ENCODE measurements around the gene ANK3. TPM values are rescaled to one million over a fixed set of nuclear protein-coding genes. Genes with fewer than 3 reads are reported as not detected.

ANK3 gene
- total RNA-seq, 1 donor from 2014 or later, result 4.0 TPM

DNA sequence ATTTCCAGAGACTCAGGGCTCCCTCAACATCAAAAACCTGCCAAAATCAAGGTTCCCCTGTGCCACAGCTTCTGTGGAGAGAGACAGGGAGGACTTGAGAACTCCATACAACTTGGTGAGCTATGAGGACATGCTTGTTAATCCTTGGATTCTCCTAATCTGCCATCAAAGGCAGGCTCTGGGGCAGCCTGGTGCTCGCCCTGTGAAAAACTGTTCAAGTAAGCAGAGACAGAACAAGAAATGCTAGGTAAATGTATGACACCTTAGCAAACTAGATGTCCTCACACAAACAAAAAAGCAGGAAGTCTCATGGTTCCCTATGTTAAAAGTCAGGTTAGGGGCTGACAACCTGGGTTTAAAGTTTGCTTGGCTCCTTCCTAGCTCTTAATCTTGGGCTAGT is 73.6 kb downstream of the ANK3 start:
- POLR2A ChIA-PET, result no interaction called here
- Mint-ChIP-seq H3K27me3 (no peaks in the 10 kb centered on the region), H3K36me3 (ENCODE audit: low read depth) (no peaks in the 10 kb centered on the region), H3K4me3 (no peak overlapping the region), H3K27ac (no peak overlapping the region), H3K9me3 (no peaks in the 10 kb centered on the region), H3K4me1 (peaks cover 4% of the 10 kb centered on the region)
- TF ChIP-seq, protein P1, sequence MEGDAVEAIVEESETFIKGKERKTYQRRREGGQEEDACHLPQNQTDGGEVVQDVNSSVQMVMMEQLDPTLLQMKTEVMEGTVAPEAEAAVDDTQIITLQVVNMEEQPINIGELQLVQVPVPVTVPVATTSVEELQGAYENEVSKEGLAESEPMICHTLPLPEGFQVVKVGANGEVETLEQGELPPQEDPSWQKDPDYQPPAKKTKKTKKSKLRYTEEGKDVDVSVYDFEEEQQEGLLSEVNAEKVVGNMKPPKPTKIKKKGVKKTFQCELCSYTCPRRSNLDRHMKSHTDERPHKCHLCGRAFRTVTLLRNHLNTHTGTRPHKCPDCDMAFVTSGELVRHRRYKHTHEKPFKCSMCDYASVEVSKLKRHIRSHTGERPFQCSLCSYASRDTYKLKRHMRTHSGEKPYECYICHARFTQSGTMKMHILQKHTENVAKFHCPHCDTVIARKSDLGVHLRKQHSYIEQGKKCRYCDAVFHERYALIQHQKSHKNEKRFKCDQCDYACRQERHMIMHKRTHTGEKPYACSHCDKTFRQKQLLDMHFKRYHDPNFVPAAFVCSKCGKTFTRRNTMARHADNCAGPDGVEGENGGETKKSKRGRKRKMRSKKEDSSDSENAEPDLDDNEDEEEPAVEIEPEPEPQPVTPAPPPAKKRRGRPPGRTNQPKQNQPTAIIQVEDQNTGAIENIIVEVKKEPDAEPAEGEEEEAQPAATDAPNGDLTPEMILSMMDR (IDR thresholded peaks at IDR 0.05), result no peak
- ATAC-seq (ENCODE audit: low read depth), result no peak
- CTCF ChIA-PET, result no interaction called here
- no peak for DNase-seq
- intact Hi-C loops (cut with micrococcal nuclease), result no loop called here

DNA sequence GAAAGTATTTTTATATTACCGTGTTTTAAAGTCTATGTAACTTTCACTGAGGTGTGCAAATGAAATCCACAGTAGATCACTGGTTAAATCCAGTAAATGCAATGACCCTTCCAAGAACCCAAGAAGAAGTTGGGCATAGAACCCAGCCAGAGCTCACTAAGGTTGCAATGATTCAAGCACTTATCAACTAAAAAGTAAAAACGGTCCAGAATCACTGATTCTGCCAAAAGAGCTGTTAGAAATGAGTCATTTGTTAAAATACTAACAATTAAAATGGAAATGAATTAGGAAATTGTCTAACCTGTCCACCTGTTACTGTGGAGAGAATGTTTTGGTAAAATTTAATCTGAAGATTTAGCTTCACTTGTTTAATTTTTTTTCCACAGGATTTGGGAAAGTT is 74.4 kb downstream of the ANK3 start:
- peaks cover 4% of the 10 kb centered on the region for H3K4me1 Mint-ChIP-seq
- H3K4me3 Mint-ChIP-seq, result no peak overlapping the region
- CTCF ChIA-PET, result no interaction called here
- H3K9me3 Mint-ChIP-seq, result no peaks in the 10 kb centered on the region
- no peaks in the 10 kb centered on the region for H3K27me3 Mint-ChIP-seq
- H3K27ac Mint-ChIP-seq, result no peak overlapping the region
- DNase-seq (no peak), ATAC-seq (ENCODE audit: low read depth) (no peak)
- POLR2A ChIA-PET, result no interaction called here
- intact Hi-C loops (cut with micrococcal nuclease), result no loop called here
- TF ChIP-seq, protein P1 (IDR thresholded peaks at IDR 0.05), result no peak
- no peaks in the 10 kb centered on the region for H3K36me3 Mint-ChIP-seq (ENCODE audit: low read depth)

DNA sequence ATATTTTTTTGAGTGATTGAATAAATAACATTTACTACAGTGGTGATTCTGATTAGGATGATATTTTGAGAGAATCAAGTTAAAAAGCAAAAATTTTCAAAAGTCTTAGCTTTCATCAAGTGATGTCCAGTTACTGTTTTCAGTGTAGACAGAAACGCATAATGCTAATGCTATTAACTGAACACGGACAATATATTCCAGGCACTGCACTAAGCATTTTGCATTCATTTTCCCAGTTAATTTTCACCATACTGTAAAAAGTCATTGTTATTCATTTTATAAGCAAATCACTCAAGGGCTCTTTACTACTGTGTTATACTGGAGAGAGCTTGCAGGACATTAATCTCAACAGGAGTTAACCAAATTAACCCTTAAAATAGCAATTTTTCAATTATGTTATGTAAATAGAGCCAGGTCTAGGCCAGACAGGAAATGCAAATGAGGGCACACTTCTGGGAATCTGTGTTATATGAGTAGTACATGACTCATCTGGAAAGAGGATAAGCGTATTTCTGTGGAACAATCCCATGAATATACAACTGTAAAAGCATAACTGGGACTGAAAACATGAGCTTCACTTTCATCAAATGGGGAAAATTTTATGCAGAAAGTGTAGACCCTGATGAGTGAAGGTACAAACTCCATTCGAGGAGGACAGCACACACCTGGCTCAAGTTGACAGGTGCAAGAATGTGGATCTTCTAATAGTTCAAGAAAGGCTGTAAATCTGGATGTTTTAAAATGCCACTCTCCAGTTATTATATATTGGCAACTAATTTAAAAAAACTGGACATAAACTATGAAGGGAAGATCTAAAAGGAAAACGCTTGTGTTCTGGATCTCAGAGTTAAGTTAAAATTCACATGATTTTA is 75.4 kb downstream of the ANK3 start:
- ATAC-seq (ENCODE audit: low read depth), result no peak
- no peak overlapping the region for H3K4me3 Mint-ChIP-seq
- ChIA-PET POLR2A (interaction anchor here (0.6 kb wide), 1 partner anchor 12 kb away, joined by 3 read pairs; no protein-coding TSS in a partner anchor), CTCF (no interaction called here)
- H3K36me3 Mint-ChIP-seq (ENCODE audit: low read depth), result no peaks in the 10 kb centered on the region
- DNase-seq, result no peak
- TF ChIP-seq, protein P1 (IDR thresholded peaks at IDR 0.05), result no peak
- no peak overlapping the region for H3K27ac Mint-ChIP-seq
- intact Hi-C loops (cut with micrococcal nuclease), result no loop called here
- H3K4me1 Mint-ChIP-seq, result peaks cover 4% of the 10 kb centered on the region
- H3K9me3 Mint-ChIP-seq, result no peaks in the 10 kb centered on the region
- H3K27me3 Mint-ChIP-seq, result no peaks in the 10 kb centered on the region

DNA sequence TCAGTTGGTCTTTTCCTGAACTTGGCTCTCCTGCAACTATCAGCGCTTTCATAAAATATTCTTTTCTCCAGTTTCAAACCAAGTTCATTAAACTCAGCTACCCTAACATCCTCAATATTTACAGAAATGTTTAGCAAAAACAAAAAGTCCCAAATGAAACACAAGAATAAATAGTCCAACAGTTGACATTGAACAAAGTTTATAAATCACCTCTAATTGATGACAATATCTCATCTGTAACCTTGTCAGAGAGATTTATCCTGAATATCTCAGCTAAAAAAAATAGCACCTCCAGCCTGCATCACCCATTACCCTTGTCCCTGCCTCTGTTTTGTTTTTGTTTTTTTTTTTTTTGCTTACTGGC is 76.1 kb downstream of the ANK3 start:
- Mint-ChIP-seq H3K27ac (no peak overlapping the region), H3K36me3 (ENCODE audit: low read depth) (no peaks in the 10 kb centered on the region), H3K27me3 (no peaks in the 10 kb centered on the region), H3K4me3 (no peak overlapping the region), H3K4me1 (peaks cover 4% of the 10 kb centered on the region), H3K9me3 (no peaks in the 10 kb centered on the region)
- intact Hi-C loops (cut with micrococcal nuclease), result no loop called here
- TF ChIP-seq, protein P1 (IDR thresholded peaks at IDR 0.05), result no peak
- CTCF ChIA-PET, result no interaction called here
- DNase-seq (no peak), ATAC-seq (ENCODE audit: low read depth) (no peak)
- POLR2A ChIA-PET, result interaction anchor here (0.6 kb wide), 1 partner anchor 11 kb away, joined by 3 read pairs; no protein-coding TSS in a partner anchor

DNA sequence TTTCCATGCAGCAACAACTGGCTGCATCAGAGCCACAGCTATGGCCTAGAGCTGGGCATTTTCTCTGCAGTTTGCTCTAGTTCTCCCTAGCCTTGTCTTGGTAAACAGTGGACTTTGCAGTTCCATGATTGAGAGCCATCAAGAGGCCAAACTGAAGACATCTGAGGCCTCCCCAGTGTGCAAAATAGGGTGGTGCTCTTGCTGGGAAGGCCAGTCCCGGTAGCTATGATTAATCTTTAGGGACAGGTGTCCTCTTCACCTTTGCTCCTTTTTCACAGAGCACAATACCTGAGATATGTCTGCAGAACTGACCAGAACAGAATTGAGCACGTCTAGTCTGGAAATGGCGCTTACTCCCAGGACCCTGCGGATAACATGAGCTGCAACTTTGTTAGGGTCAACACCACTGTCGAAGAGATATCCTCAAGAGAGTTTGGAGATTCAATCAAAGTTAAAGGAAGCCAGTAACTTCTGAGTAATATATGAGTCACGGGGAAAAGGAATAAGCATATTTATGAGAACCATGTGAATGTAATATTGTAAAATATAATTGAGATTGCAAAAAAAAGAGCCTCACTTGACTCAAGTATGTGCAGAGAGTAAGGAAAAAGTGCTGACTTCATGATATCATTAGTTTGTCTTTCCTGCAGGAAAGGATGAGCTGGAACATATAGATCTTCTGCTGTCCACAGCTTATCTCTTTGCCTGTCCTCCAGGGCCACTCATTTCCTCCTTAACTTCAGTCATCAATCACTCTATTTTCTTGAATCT is 76.7 kb downstream of the ANK3 start:
- POLR2A ChIA-PET, result no interaction called here

More for the DNA sequence above, 76.7 kb downstream of the ANK3 start:
- H3K9me3 Mint-ChIP-seq, result no peaks in the 10 kb centered on the region
- H3K36me3 Mint-ChIP-seq (ENCODE audit: low read depth), result no peaks in the 10 kb centered on the region
- ATAC-seq (ENCODE audit: low read depth) (no peak), DNase-seq (no peak)
- no peak overlapping the region for H3K27ac Mint-ChIP-seq
- CTCF ChIA-PET, result no interaction called here
- H3K27me3 Mint-ChIP-seq, result no peaks in the 10 kb centered on the region
- intact Hi-C loops (cut with micrococcal nuclease), result no loop called here
- peaks cover 4% of the 10 kb centered on the region for H3K4me1 Mint-ChIP-seq
- TF ChIP-seq, protein P1 (IDR thresholded peaks at IDR 0.05), result no peak
- no peak overlapping the region for H3K4me3 Mint-ChIP-seq

Data from activated B cell treated with CpG ODN at 0.5 μM for 24 hours (primary cell).